HEK293T (cell line): Measurements from ENCODE around the gene GOLGA2.

ENCODE experiments used
- ARNT ChIP-seq: fragments of 450-650 bp; IDR thresholded peaks from 2 replicates; pipeline ENCODE4 v1.6.1; 2017; ENCODE audit warnings: mild to moderate bottlenecking
- BHLHE40 ChIP-seq: fragments of 450-650 bp; IDR thresholded peaks from 2 replicates; pipeline ENCODE4 v1.6.1; 2016; ENCODE audit warnings: mild to moderate bottlenecking, moderate library complexity, borderline replicate concordance
- CTBP1 ChIP-seq: fragments of 450-650 bp; IDR thresholded peaks from 2 replicates; pipeline ENCODE4 v1.6.1; 2016; ENCODE audit warnings: borderline replicate concordance
- ELF4 ChIP-seq: fragments of 450-650 bp; IDR thresholded peaks from 2 replicates; pipeline ENCODE4 v1.6.1; 2017; ENCODE audit warnings: antibody characterized with exemption
- FOXA1 ChIP-seq: fragments of 450-650 bp; IDR thresholded peaks from 2 replicates; pipeline ENCODE4 v1.6.1; 2016; ENCODE audit warnings: mild to moderate bottlenecking
- FOXK2 ChIP-seq: fragments of 450-650 bp; IDR thresholded peaks from 2 replicates; pipeline ENCODE4 v1.6.1; 2016; ENCODE audit warnings: mild to moderate bottlenecking
- FOXM1 ChIP-seq: fragments of 450-650 bp; IDR thresholded peaks from 2 replicates; pipeline ENCODE4 v1.6.1; 2017; ENCODE audit warnings: mild to moderate bottlenecking, borderline replicate concordance
- HDGF ChIP-seq: fragments of 450-650 bp; IDR thresholded peaks from 2 replicates; pipeline ENCODE4 v1.6.1; 2017; ENCODE audit warnings: antibody characterized with exemption, borderline replicate concordance
- SP1 ChIP-seq: fragments of 450-650 bp; IDR thresholded peaks from 2 replicates; pipeline ENCODE4 v1.6.1; 2017
- SUZ12 ChIP-seq: fragments of 450-650 bp; IDR thresholded peaks from 2 replicates; pipeline ENCODE4 v1.6.1; 2016; ENCODE audit warnings: mild to moderate bottlenecking
- TARDBP ChIP-seq: fragments of 450-650 bp; IDR thresholded peaks from 2 replicates; pipeline ENCODE4 v1.6.1; 2016
- ZNF384 ChIP-seq: fragments of 450-650 bp; IDR thresholded peaks from 2 replicates; pipeline ENCODE4 v1.6.1; 2016

DNA sequence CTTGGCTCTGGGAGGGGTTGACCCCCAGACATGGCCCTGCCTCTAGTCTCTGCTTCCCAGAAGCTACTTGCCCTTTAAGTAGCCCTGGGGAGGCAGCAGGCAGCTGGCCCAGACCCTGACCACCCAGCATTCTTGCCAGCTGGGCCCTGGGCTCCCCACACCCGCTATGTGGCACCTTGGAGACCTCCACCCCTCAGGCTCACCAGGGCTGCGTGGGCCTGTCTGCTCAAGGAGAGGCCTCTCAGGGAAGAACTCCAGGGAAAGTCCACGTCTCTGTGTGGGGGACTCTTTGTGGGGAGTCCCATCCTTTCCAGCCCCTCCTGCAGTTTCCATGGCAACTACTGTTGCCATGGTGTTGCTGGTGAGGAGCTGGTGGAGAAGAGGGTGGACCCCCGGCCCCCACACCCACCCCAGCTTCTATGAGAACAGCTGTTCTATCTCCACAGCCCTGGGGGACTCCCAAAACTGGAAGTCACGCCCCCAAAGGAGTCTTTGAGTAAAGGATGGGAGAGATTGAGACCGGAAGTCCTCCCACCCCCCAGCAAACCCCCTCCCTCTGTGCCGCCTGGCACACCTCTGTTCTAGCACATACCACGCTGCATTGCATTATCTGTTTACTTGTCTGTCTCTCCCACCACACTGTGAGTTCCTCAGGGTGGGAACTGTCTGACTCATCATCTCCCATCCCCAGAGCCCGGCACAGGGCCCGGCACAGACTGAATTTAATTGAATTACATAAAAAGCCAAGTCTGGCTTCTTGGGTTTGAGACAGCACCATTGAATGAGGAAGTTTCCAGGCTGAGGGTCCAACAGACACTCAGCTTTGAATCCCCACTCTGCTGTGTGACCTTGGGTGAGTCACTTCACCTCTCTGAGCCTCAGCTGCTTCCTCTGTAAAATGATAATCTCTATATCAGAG, 60.1 kb downstream of the GOLGA2 start:
- TF ChIP-seq FOXM1 (no peak), BHLHE40 (no peak), CTBP1 (no peak), ZNF384 (no peak), ARNT (no peak), SUZ12 (no peak), SP1 (no peak), ELF4 (no peak), FOXK2 (no peak), FOXA1 (no peak), TARDBP (no peak), HDGF (no peak)
